B cell (primary cell): ENCODE data around the gene POT1. TPM values are rescaled to one million over a fixed set of nuclear protein-coding genes. Genes with fewer than 3 reads are reported as not detected.

Experiments used
- ATAC-seq: fragments of 200-7000 bp; cut with Tn5 transposase; one replicate; pipeline ENCODE4 v1.10.0; 2021; ENCODE audit warnings: low read depth, mild to moderate bottlenecking, moderate number of reproducible peaks, moderate library complexity
- CTCF ChIA-PET: fragments of 350-600 bp; sonication (Branson Sonifier 250); formaldehyde crosslinking; loops from one replicate; lab custom pipeline; 2021; ENCODE audit warnings: antibody characterized with exemption, inconsistent platforms; lab: Charles Lee
- POLR2A ChIA-PET: fragments of 350-600 bp; sonication (Branson Sonifier 250); formaldehyde crosslinking; loops from one replicate; lab custom pipeline; 2021; ENCODE audit warnings: antibody characterized with exemption; lab: Charles Lee
- DNase-seq: peaks from one replicate; pipeline ENCODE4 v3.0.0; 2013
- H2AFZ ChIP-seq: 2 replicates; pipeline ENCODE4 v1.6.1; 2012; ENCODE audit warnings: mild to moderate bottlenecking, low read depth, low read length; ENCODE audit not compliant: insufficient read depth, poor library complexity, severe bottlenecking
- H3K27ac ChIP-seq, 2 donors: 1 replicate in 1 of 2; 2 replicates in 1 of 2; pipeline ENCODE4 v1.5.1; 2012 to 2013; ENCODE audit warnings: low read length in 2 of 2, mild to moderate bottlenecking in 2 of 2, moderate library complexity in 1 of 2
- H3K27me3 ChIP-seq, 4 experiments: fragments of 200-600 bp in 1 of 4; sonication (generic) in 1 of 4; replicated peaks in 1 of 4; 1 replicate in 2 of 4; 2 replicates in 2 of 4; pipeline versions ENCODE4 v1.6.1 to v1.7.0; 2013 to 2016; ENCODE audit warnings: low read length in 3 of 4, mild to moderate bottlenecking in 2 of 4, mixed read lengths in 1 of 4, moderate library complexity in 1 of 4; ENCODE audit not compliant: insufficient read depth in 4 of 4, control insufficient read depth in 3 of 4; ENCODE audit errors: control extremely low read depth in 1 of 4
- H3K36me3 ChIP-seq, 2 experiments: replicated peaks in 1 of 2; 1 replicate in 1 of 2; 2 replicates in 1 of 2; pipeline versions ENCODE4 v1.6.1 to v1.7.1; 2013; ENCODE audit warnings: low read length in 1 of 2; ENCODE audit not compliant: insufficient read depth in 2 of 2, control insufficient read depth in 1 of 2; ENCODE audit errors: control extremely low read depth in 1 of 2, extremely low read depth in 1 of 2
- H3K4me1 ChIP-seq, 2 donors: fragments of 200-600 bp in 1 of 2; sonication (generic) in 1 of 2; 1 replicate in 1 of 2; 2 replicates in 1 of 2; pipeline versions ENCODE4 v1.5.1 to v1.6.1; 2013 to 2017; ENCODE audit warnings: low read length in 2 of 2; ENCODE audit not compliant: control insufficient read depth in 2 of 2, insufficient read depth in 2 of 2
- H3K4me2 ChIP-seq: replicated peaks from 2 replicates; pipeline ENCODE3; 2012; ENCODE audit warnings: mild to moderate bottlenecking, low read depth, low read length; ENCODE audit not compliant: poor library complexity, severe bottlenecking
- H3K4me3 ChIP-seq, 5 experiments: fragments of 200-600 bp in 1 of 5; sonication (generic) in 1 of 5; 1 replicate in 3 of 5; 2 replicates in 2 of 5; pipeline versions ENCODE4 v1.5.1 to v1.7.0; 2011 to 2016; ENCODE audit warnings: low read length in 4 of 5, mild to moderate bottlenecking in 4 of 5, low read depth in 2 of 5, control low read depth in 1 of 5, moderate library complexity in 1 of 5; ENCODE audit not compliant: insufficient read depth in 1 of 5; ENCODE audit errors: control extremely low read depth in 1 of 5, extremely low read depth in 1 of 5
- H3K79me2 ChIP-seq: fragments of 200-600 bp; sonication (generic); one replicate; pipeline ENCODE4 v1.6.0; 2016; ENCODE audit warnings: low read length; ENCODE audit not compliant: control insufficient read depth, insufficient read depth
- H3K9ac ChIP-seq: fragments of 200-600 bp; sonication (generic); 2 replicates; pipeline ENCODE4 v1.6.1; 2017; ENCODE audit warnings: mild to moderate bottlenecking, low read length, moderate library complexity
- H3K9me3 ChIP-seq, 3 donors: one replicate each; pipeline versions ENCODE4 v1.6.1 to v1.7.1; 2013; ENCODE audit warnings: low read length in 2 of 3; ENCODE audit not compliant: control insufficient read depth in 2 of 3, insufficient read depth in 1 of 3; ENCODE audit errors: control extremely low read depth in 1 of 3
- H4K20me1 ChIP-seq: 2 replicates; pipeline ENCODE4 v1.6.0; 2012; ENCODE audit warnings: mild to moderate bottlenecking, low read length; ENCODE audit not compliant: insufficient read depth, control insufficient read depth, poor library complexity, severe bottlenecking
- H3K27ac Mint-ChIP-seq: one replicate; pipeline ENCODE4 v1.8.0; 2021; ENCODE audit warnings: mixed read lengths
- H3K27me3 Mint-ChIP-seq: one replicate; pipeline ENCODE4 v1.8.0; 2021; ENCODE audit warnings: mixed read lengths
- H3K4me1 Mint-ChIP-seq: one replicate; pipeline ENCODE4 v1.8.0; 2021; ENCODE audit warnings: mixed read lengths
- H3K4me3 Mint-ChIP-seq: one replicate; pipeline ENCODE4 v1.8.0; 2021; ENCODE audit warnings: mixed read lengths
- H3K9me3 Mint-ChIP-seq: one replicate; pipeline ENCODE4 v1.8.0; 2022; ENCODE audit warnings: mixed read lengths; ENCODE audit not compliant: insufficient read depth
- CTCF ChIP-seq: fragments of 200-600 bp; IDR thresholded peaks from one replicate; pipeline ENCODE4 v1.8.0; 2022; ENCODE audit warnings: antibody characterized with exemption, mild to moderate bottlenecking
- EZH2 ChIP-seq: IDR thresholded peaks from 2 replicates; pipeline ENCODE4 v1.6.1; 2012; ENCODE audit warnings: borderline replicate concordance, low read depth, mild to moderate bottlenecking, moderate library complexity, low read length; ENCODE audit not compliant: insufficient read depth, poor library complexity, severe bottlenecking
- WGBS: methylation state at CpG from one replicate; pipeline ENCODE4 v1.1.5; 2013; ENCODE audit warnings: missing lambda C conversion rate; ENCODE audit not compliant: insufficient coverage; 5-methylcytosine and 5-hydroxymethylcytosine counted together
- intact Hi-C: fragments of 100-400 bp; cut with micrococcal nuclease; formaldehyde crosslinking; loops from one replicate; pipeline ENCODE4 v1.10.0; 2022
- polyA plus RNA-seq: library from polyadenylated mRNA; depleted of rRNA; stranded (reverse); fragments of >200 nt; gene quantifications from 2 replicates; pipeline ENCODE4 v1.2.3, GENCODE V29; 2012
- total RNA-seq, 2 donors: library from RNA; stranded (reverse); fragments of 120-200 nt in 1 of 2; gene quantifications; 1 replicate in 1 of 2; 2 replicates in 1 of 2; pipeline versions ENCODE4 v1.2.3 to v1.2.4, GENCODE V29; 2013 to 2022

POT1 gene
- total and polyA plus RNA-seq, 2 donors (not counting 1 experiment from before 2014, with no cell fraction given) = 12.2 to 32.3 TPM

DNA sequence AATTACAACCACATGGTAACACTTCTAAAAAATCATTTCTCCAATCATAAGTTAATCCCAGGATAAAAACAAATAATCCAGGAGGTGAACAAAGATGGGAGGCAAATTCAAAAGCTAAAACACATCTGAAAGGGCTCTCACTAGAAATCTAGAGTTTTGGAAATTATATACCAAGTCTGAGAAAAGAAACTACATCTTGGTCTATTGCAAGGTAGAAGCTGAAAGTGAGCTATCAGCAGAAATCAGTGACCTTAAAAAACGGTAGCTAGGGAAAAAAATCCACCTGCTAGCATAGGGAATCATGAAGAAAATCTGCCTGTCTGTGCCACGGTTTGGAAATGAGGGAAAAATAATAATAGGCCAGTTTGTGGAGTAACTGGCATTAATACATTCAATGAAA, 50.5 kb downstream of the POT1 start:
- intact Hi-C loops = no loop called here

GRCh38 chr7:124874644-124875163, 54.9 kb downstream of the POT1 start:
- Histone ChIP-seq H3K36me3 (no peaks in the 10 kb centered on the region), H3K4me3 (no peak overlapping the region), H2AFZ (no peak overlapping the region), H3K9me3 (no peaks in the 10 kb centered on the region), H3K79me2 (no peaks in the 10 kb centered on the region), H3K27ac (no peak overlapping the region), H3K27me3 (no peaks in the 10 kb centered on the region), H4K20me1 (no peaks in the 10 kb centered on the region), H3K4me2 (no peak overlapping the region), H3K4me1 (no peaks in the 10 kb centered on the region), H3K9ac (no peak overlapping the region)
- no peak overlapping the region for H3K27ac Mint-ChIP-seq
- H3K4me3 Mint-ChIP-seq = no peak overlapping the region
- DNase-seq (no peak), ATAC-seq (no peak)
- no peaks in the 10 kb centered on the region for H3K9me3 Mint-ChIP-seq
- ChIA-PET CTCF (no interaction called here), POLR2A (no interaction called here)
- intact Hi-C loops = no loop called here
- TF ChIP-seq EZH2 = no peak
- no peak for TF ChIP-seq CTCF
- 95% methylated on average over 3 of the region's 3 CpGs for WGBS
- H3K4me1 Mint-ChIP-seq = no peaks in the 10 kb centered on the region
- H3K27me3 Mint-ChIP-seq = no peaks in the 10 kb centered on the region

More for the DNA sequence above, 50.5 kb downstream of the POT1 start:
- H3K4me2 ChIP-seq = no peak overlapping the region
- no peaks in the 10 kb centered on the region for H3K27me3 ChIP-seq
- H3K4me1 ChIP-seq = no peaks in the 10 kb centered on the region
- Mint-ChIP-seq H3K27ac (no peak overlapping the region), H3K4me3 (no peak overlapping the region), H3K27me3 (no peaks in the 10 kb centered on the region), H3K4me1 (no peaks in the 10 kb centered on the region), H3K9me3 (no peaks in the 10 kb centered on the region)
- no CpG with 5 or more reads among the region's 2 CpGs for WGBS
- H3K36me3 ChIP-seq = no peaks in the 10 kb centered on the region
- ATAC-seq = no peak
- H3K79me2 ChIP-seq = no peaks in the 10 kb centered on the region
- no peak overlapping the region for H3K9ac ChIP-seq
- no peak for DNase-seq
- TF ChIP-seq EZH2 = no peak
- TF ChIP-seq CTCF = no peak
- no peaks in the 10 kb centered on the region for H3K9me3 ChIP-seq
- ChIA-PET CTCF (no interaction called here), POLR2A (no interaction called here)
- H2AFZ ChIP-seq = no peak overlapping the region
- H3K27ac ChIP-seq = no peak overlapping the region
- H3K4me3 ChIP-seq = no peak overlapping the region
- H4K20me1 ChIP-seq = no peaks in the 10 kb centered on the region
